ENCODE measurements around the gene AIFM3. TPM values are rescaled to one million over a fixed set of nuclear protein-coding genes. Genes with fewer than 3 reads are reported as not detected.

Gene AIFM3
- total and polyA plus RNA-seq, 2 of the 13 experiments (the other 11 are each of a cell fraction or from before 2014, with no cell fraction given), result 9.0 to 15.3 TPM

- TF ChIP-seq PRDM15 (CRISPR knock-in tag; IDR thresholded peaks at IDR 0.05) (no peak), KDM5A (IDR thresholded peaks at IDR 0.05; ENCODE audit: borderline replicate concordance, low read length) (no peak), PRDM4 (CRISPR knock-in tag; IDR thresholded peaks at IDR 0.05; ENCODE audit: borderline replicate concordance) (0 out of 2 replicates have a peak, but pooled peaks have one; percentile 81), ZNF550 (CRISPR knock-in tag; IDR thresholded peaks at IDR 0.05; ENCODE audit: borderline replicate concordance) (no peak), RAD51 (IDR thresholded peaks at IDR 0.05; ENCODE audit: borderline replicate concordance) (no peak), ZFP41 (CRISPR knock-in tag; IDR thresholded peaks at IDR 0.05; ENCODE audit: borderline replicate concordance) (no peak), ZFP82 (CRISPR knock-in tag; IDR thresholded peaks at IDR 0.05; ENCODE audit: borderline replicate concordance) (no peak), ZNF337 (CRISPR knock-in tag; IDR thresholded peaks at IDR 0.05; ENCODE audit: borderline replicate concordance, low read depth) (no peak), HDAC6 (IDR thresholded peaks at IDR 0.05; ENCODE audit: low read depth, low read length) (no peak), ZNF552 (CRISPR knock-in tag; IDR thresholded peaks at IDR 0.05; ENCODE audit: borderline replicate concordance) (no peak), PAXIP1 (CRISPR knock-in tag; conservative IDR thresholded peaks at IDR 0.05) (no peak), ELF4 (CRISPR knock-in tag; IDR thresholded peaks at IDR 0.05; ENCODE audit: borderline replicate concordance) (no peak), HOMEZ (CRISPR knock-in tag; IDR thresholded peaks at IDR 0.05; ENCODE audit: low read depth) (peak; percentile 53; the same call in 1 of the 2 replicates), ZNF7 (CRISPR knock-in tag; IDR thresholded peaks at IDR 0.05) (0 out of 2 replicates have a peak, but pooled peaks have one; percentile 49), GLMP (CRISPR knock-in tag; IDR thresholded peaks at IDR 0.05; ENCODE audit: borderline replicate concordance) (no peak)
These were observed 42.8 kb downstream of the AIFM3 start (continued) for GRCh38 chr22:21009638-21010425.
